ENCODE results near the gene ADIRF. TPM values are rescaled to one million over a fixed set of nuclear protein-coding genes. Genes with fewer than 3 reads are reported as not detected.

ADIRF gene
- total RNA-seq, 1 donor from 2014 or later = 1.4 TPM

GRCh38 chr10:86954681-86955500 lies 13.4 kb upstream of the ADIRF start:
- no peak for DNase-seq (ENCODE audit: low read depth)
- no peak for TF ChIP-seq CTCF (conservative IDR thresholded peaks at IDR 0.05; ENCODE audit: low read depth, low read length)
- no peak overlapping the region for H3K4me3 ChIP-seq (ENCODE audit: low read depth, low read length)

- DNase-seq (ENCODE audit: low read depth) = no peak
- TF ChIP-seq CTCF (conservative IDR thresholded peaks at IDR 0.05; ENCODE audit: low read depth, low read length) = no peak
- no peak overlapping the region for H3K4me3 ChIP-seq (ENCODE audit: low read depth, low read length)
These were observed 12.6 kb upstream of the ADIRF start for GRCh38 chr10:86955501-86956194.

GRCh38 chr10:86956195-86956847 lies 12.0 kb upstream of the ADIRF start:
- TF ChIP-seq CTCF (conservative IDR thresholded peaks at IDR 0.05; ENCODE audit: low read depth, low read length) = no peak
- DNase-seq (ENCODE audit: low read depth) = no peak
- no peak overlapping the region for H3K4me3 ChIP-seq (ENCODE audit: low read depth, low read length)

- no peak for TF ChIP-seq CTCF (conservative IDR thresholded peaks at IDR 0.05; ENCODE audit: low read depth, low read length)
- DNase-seq (ENCODE audit: low read depth) = no peak
- H3K4me3 ChIP-seq (ENCODE audit: low read depth, low read length) = no peak overlapping the region
These were observed 11.3 kb upstream of the ADIRF start for GRCh38 chr10:86956848-86957448.

GRCh38 chr10:86957471-86958115 lies 10.7 kb upstream of the ADIRF start, which contains the start of gene MMRN2:
Gene MMRN2 (minus strand): TSS chr10:86957615. CDS start chr10:86957541, 74 bp downstream.
- H3K4me3 ChIP-seq (ENCODE audit: low read depth, low read length) = no peak within 1 kb of the TSS
- TF ChIP-seq CTCF (conservative IDR thresholded peaks at IDR 0.05; ENCODE audit: low read depth, low read length) = no peak
- DNase-seq (ENCODE audit: low read depth) = no peak

GRCh38 chr10:86958116-86958900 lies 10.0 kb upstream of the ADIRF start, which contains the start of gene SNCG:
Gene SNCG (plus strand): TSS chr10:86958599. CDS start chr10:86958698, 99 bp downstream.
- TF ChIP-seq CTCF (conservative IDR thresholded peaks at IDR 0.05; ENCODE audit: low read depth, low read length) = no peak
- no peak for DNase-seq (ENCODE audit: low read depth)
- no peak within 1 kb of the TSS for H3K4me3 ChIP-seq (ENCODE audit: low read depth, low read length)
